ENCODE results near the gene WDR75. TPM values are rescaled to one million over a fixed set of nuclear protein-coding genes. Genes with fewer than 3 reads are reported as not detected.

The WDR75 gene
- total and polyA plus RNA-seq, 2 of the 13 experiments (the other 11 are each of a cell fraction or from before 2014, with no cell fraction given), result 63.0 to 74.1 TPM

DNA sequence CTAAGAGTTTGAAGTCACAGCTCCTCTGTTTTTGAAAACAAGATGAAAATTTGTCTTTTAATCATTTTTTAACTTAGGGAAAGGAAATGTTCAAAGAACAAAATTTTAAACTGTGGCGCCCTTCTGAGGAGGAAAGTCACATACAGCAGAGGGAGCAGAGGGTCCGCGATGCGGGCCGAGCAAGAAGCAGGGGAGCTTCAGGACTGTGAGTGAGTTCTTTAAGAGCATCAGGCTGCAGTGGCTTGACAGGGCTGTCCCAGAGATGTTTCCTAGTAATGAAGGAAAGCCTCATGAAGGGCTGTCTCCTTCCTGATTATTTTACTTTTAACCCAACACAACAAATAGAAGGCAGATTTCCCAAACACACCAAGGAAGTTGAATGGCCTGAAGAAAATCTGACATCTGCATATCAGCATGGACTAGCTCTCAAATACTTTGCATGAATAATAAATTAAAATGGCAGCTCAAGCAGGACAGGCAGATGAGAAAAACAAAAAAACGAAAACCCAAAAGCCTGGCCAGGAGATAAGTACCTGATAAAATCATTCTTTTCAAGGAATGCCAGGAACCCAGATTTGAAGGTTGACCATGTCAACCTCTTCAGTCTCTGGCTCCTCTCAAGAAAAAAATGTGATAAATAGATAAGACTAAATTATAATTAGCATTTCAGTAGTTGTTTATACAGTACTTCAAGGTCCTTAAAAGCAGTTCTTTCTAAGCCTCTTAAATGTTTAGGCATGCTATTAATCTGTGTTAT lies 78.5 kb downstream of the WDR75 start:
- no peak overlapping the region for H2AFZ ChIP-seq (ENCODE audit: low read length)
- H3K27ac ChIP-seq (ENCODE audit: extremely low read length, insufficient read depth, low read length), result no peak overlapping the region
- no peaks in the 10 kb centered on the region for H4K20me1 ChIP-seq (ENCODE audit: insufficient read depth, low read length)
- ATAC-seq (no peak), FAIRE-seq (no peak), DNase-seq (ENCODE audit: low spot score) (no peak)
- TF ChIP-seq, protein P1, sequence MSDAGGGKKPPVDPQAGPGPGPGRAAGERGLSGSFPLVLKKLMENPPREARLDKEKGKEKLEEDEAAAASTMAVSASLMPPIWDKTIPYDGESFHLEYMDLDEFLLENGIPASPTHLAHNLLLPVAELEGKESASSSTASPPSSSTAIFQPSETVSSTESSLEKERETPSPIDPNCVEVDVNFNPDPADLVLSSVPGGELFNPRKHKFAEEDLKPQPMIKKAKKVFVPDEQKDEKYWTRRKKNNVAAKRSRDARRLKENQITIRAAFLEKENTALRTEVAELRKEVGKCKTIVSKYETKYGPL (CRISPR knock-in tag; IDR thresholded peaks at IDR 0.05), result no peak
- no peak for TF ChIP-seq SP4 (CRISPR knock-in tag; IDR thresholded peaks at IDR 0.05)
- no peak for TF ChIP-seq FOXO1 (CRISPR knock-in tag; IDR thresholded peaks at IDR 0.05)
- no peak for TF ChIP-seq POGZ (CRISPR knock-in tag; IDR thresholded peaks at IDR 0.05)
- no peak for TF ChIP-seq KDM3A (CRISPR knock-in tag; IDR thresholded peaks at IDR 0.05; ENCODE audit: low read depth)
- no peak for TF ChIP-seq PITX1 (CRISPR knock-in tag; IDR thresholded peaks at IDR 0.05)
- no peak for TF ChIP-seq ZNF83 (CRISPR knock-in tag; IDR thresholded peaks at IDR 0.05; ENCODE audit: borderline replicate concordance)
- TF ChIP-seq, protein P2, sequence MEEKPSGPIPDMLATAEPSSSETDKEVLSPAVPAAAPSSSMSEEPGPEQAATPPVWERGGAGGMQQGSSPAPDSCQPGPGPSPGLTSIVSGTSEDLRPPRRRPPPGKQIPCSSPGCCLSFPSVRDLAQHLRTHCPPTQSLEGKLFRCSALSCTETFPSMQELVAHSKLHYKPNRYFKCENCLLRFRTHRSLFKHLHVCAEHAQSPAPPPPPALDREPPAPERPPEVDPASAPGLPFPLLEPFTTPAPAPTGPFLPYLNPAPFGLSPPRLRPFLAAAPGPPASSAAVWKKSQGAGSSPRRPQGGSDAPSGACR (CRISPR knock-in tag; IDR thresholded peaks at IDR 0.05), result no peak
- TF ChIP-seq RFXAP (CRISPR knock-in tag; IDR thresholded peaks at IDR 0.05; ENCODE audit: borderline replicate concordance), result no peak
- TF ChIP-seq, protein P3, sequence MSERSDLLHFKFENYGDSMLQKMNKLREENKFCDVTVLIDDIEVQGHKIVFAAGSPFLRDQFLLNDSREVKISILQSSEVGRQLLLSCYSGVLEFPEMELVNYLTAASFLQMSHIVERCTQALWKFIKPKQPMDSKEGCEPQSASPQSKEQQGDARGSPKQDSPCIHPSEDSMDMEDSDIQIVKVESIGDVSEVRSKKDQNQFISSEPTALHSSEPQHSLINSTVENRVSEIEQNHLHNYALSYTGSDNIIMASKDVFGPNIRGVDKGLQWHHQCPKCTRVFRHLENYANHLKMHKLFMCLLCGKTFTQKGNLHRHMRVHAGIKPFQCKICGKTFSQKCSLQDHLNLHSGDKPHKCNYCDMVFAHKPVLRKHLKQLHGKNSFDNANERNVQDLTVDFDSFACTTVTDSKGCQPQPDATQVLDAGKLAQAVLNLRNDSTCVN (CRISPR knock-in tag; IDR thresholded peaks at IDR 0.05; ENCODE audit: borderline replicate concordance), result no peak
- no peaks in the 10 kb centered on the region for H3K9me3 ChIP-seq (ENCODE audit: low read length)
- H3K4me1 ChIP-seq (ENCODE audit: insufficient read depth, low read length), result peaks cover 35% of the 10 kb centered on the region
- BruUV-seq (replicated peaks), result no TSS peak
- H3K4me3 ChIP-seq (replicated peaks in 1 of 3; ENCODE audit: insufficient read depth in 1 of 3, low read depth in 2 of 3, low read length in 3 of 3), result no peak overlapping the region
- H3K79me2 ChIP-seq (ENCODE audit: insufficient read depth, low read length), result no peaks in the 10 kb centered on the region
- no peak overlapping the region for H3K4me2 ChIP-seq (ENCODE audit: low read depth, low read length)
- no peak overlapping the region for H3K9ac ChIP-seq (ENCODE audit: insufficient read depth, low read depth, low read length)
- intact Hi-C loops (cut with micrococcal nuclease; ENCODE audit: unreplicated experiment) (loop anchor here (5.0 kb wide), 2 partner anchors 37 to 92 kb away; no protein-coding TSS in a partner anchor), in situ Hi-C loops (cut with HindIII; ENCODE audit: extremely low pct_ligation_motif_present, low pct_unique_long_range_greater_than_20kb) (no loop called here)
- no peaks in the 10 kb centered on the region for H3K27me3 ChIP-seq (ENCODE audit: control insufficient read depth in 1 of 2, insufficient read depth in 2 of 2, low read length in 2 of 2)
- CTCF ChIA-PET (ENCODE audit: low intra/inter-chr PET ratio, low total read pairs), result no interaction called here
- no peaks in the 10 kb centered on the region for H3K36me3 ChIP-seq (replicated peaks in 1 of 2; ENCODE audit: control insufficient read depth in 1 of 2, insufficient read depth in 2 of 2, low read length in 2 of 2)
- POLR2A ChIA-PET, result no interaction called here
- WGBS (ENCODE audit: low lambda C conversion rate), result 90% methylated on average over 6 of the region's 6 CpGs
